Choroid plexus epithelial cell (primary cell): ENCODE results near the gene ASMT.

Experiments used
- DNase-seq: peaks from one replicate; pipeline ENCODE4 v3.0.0-alpha.2; 2010; ENCODE audit warnings: low read depth
- H3K4me3 ChIP-seq: 2 replicates; pipeline ENCODE4 v1.5.1; 2011; ENCODE audit warnings: low read depth, mild to moderate bottlenecking, control low read depth, low read length, moderate library complexity
- TF ChIP-seq, protein P1 (sequence below): conservative IDR thresholded peaks from 2 replicates; pipeline ENCODE4 v1.5.1; 2011; ENCODE audit warnings: low read depth, mild to moderate bottlenecking, control low read depth, inconsistent platforms, low read length, moderate library complexity

Gene ASMT

DNA sequence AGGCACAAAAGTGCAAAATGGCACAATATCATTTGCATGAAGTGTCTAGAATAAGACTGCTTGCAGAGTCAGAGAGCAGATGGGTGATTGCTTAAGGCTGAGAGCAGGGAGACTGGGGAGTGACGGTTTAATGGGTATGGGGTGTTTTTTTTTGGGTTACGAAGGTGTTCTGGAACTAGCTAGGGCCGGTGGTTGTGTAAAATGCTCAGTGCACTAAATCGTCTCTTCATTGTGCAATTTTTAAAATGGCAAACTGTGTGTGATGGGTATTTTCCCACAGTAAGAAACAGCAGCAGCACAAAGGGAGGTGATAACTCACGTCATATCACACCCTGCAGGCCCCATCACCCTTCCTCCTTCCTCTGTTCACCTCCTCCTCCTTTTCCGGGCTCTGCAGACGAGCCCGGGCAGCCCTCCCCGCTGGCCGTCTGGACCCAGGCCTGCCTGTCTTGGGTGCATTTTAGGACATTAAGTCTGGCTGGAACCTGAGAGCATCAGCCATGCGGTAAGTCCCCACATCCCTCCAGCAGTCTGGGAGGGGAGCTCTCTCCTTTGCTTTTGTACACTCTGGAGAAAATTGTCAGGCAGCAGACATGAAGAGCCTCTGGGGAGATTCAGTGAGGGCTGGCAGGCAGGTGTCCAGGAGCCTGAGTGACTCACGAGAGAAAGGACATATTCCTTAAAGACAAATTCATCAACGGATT is 42.7 kb downstream of the ASMT start:
- no peak overlapping the region for H3K4me3 ChIP-seq
- TF ChIP-seq, protein P1, sequence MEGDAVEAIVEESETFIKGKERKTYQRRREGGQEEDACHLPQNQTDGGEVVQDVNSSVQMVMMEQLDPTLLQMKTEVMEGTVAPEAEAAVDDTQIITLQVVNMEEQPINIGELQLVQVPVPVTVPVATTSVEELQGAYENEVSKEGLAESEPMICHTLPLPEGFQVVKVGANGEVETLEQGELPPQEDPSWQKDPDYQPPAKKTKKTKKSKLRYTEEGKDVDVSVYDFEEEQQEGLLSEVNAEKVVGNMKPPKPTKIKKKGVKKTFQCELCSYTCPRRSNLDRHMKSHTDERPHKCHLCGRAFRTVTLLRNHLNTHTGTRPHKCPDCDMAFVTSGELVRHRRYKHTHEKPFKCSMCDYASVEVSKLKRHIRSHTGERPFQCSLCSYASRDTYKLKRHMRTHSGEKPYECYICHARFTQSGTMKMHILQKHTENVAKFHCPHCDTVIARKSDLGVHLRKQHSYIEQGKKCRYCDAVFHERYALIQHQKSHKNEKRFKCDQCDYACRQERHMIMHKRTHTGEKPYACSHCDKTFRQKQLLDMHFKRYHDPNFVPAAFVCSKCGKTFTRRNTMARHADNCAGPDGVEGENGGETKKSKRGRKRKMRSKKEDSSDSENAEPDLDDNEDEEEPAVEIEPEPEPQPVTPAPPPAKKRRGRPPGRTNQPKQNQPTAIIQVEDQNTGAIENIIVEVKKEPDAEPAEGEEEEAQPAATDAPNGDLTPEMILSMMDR = no peak
- DNase-seq = peak; percentile 36

DNA sequence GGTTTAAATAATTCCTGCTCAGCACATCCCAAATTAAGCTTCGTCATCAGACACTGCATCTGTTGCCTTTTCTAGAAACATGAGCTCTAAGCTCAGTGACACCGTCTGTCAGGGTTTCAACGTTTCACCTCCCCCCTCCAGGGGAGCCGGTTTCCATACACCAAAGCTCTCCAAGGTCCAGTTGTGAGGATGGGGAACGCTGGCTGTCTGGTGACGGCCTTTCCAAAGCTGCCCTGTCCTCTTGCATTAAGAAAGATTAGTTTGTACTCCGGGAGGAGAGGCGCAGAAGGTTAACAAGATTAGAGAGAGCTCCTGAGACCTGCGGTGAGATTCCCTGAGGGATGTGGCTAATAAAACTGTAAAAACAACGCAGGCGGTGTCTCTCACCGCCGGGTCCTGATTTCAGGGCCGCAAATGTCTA is 43.2 kb downstream of the ASMT start:
- H3K4me3 ChIP-seq = no peak overlapping the region
- TF ChIP-seq, protein P1 = no peak

DNA sequence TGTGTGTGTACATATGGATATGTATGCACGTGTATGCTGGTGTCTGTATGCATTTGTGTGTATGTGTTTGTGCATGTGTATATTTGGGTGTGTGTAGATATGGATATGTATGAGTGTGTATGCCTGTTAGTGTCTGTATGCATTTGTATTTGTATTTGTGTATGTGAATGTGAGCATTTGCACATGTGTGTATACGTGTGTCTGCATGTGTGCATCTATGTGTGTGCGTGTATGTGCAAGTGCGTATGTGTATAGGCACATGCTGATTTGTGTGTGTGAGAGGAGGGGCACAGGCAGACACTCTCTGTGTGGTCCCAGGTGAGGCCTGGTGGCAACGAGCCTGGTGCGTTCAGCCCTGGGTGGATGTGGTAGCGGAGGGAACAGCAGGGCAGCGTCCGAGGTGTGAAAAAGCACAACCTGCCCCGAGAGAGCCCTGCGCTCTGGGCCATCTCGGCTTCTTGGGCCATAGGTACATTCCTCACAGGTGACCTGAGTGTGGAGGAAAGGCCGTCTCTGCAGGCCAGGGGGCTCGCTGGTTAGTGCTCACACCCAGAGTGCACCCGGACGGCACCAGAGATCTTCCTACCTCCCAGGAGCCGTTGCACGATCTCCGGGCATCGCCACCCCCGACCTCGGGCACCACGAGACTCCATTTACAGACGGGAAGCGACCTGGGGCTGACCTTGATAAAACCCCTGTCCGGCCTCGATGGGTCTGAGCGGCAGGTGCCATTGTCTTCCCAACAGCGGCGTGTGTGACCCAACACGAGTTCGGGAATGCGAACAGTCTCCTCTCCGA is 45.0 kb downstream of the ASMT start:
- no peak overlapping the region for H3K4me3 ChIP-seq
- TF ChIP-seq, protein P1 = no peak
- no peak for DNase-seq

More for the DNA sequence above, 43.2 kb downstream of the ASMT start:
- DNase-seq = no peak

DNA sequence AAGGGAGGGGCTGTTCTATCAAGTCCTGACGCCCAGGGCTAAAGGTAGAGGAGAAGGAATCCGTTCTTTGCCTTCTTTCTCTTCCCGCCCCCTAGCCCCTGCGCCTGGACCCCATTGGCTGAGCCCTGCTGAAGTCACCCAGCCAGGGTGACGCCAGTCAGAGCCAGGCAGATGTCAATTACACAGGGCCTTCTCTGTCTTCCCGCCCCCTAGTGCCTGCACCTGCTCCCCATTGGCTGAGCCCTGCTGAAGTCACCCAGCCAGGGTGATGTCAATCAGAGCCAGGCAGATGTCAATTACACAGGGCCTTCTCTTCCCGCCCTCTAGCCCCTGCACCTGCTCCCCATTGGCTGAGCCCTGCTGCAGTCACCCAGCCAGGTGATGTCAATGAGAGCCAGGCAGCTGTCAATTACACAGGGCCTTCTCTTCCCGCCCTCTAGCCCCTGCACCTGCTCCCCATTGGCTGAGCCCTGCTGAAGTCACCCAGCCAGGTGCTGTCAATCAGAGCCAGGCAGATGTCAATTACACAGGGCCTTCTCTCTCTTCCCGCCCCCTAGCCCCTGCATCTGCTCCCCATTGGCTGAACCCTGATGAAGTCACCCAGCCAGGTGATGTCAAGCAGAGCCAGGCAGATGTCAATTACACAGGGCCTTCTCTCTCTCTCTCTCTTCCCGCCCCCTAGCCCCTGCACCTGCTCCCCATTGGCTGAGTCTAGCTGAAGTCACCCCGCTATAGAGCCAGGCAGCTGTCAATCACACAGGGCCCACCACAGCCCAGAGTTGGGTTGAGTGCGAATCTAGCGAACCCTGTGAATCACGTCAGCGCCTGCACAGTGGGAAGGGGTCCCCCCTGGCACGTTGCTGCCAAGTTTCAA is 46.4 kb downstream of the ASMT start:
- no peak overlapping the region for H3K4me3 ChIP-seq
- TF ChIP-seq, protein P1 = no peak

DNA sequence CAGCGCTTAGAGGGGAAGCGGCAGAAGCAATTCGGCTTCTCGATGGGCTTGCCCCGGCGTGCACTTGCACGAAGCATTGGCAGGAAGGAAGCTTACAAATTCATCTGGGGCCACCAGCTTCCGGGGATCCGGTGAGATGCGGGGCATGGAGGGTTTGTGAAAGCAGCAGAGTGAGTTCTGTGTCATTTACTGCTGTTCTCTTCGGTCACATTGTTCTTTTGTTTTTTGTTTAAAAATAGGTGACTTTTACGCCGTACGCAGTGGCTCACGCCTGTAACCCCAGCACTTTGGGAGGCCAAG is 47.0 kb downstream of the ASMT start:
- no peak overlapping the region for H3K4me3 ChIP-seq
- no peak for DNase-seq
- TF ChIP-seq, protein P1 = no peak

More for the DNA sequence above, 46.4 kb downstream of the ASMT start:
- no peak for DNase-seq

DNA sequence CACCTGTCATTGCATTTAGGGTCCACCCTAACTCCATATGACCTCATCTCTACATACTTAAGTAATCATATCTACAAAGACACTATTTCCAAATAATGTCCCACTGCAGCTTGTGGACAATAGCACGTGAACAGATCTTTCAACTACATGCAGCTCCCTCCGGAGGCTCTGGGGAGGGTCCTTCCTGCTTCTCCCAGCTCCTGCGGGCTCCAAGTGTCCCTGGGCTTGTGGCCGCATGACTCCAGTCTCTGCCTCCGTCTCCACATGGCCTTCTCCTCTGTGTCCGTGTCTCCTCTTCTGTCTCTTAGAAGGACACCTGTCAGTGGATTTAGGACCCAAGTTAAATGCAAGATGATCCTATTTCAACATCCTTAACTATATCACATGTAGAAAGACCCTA is 52.7 kb downstream of the ASMT start:
- no peak overlapping the region for H3K4me3 ChIP-seq
- TF ChIP-seq, protein P1 = no peak
- no peak for DNase-seq
